CD4-positive, alpha-beta T cell treated with Interleukin-17A for 4 hours (primary cell): Measurements from ENCODE around the gene SH3RF3.

Experiments
- DNase-seq: peaks from one replicate; pipeline ENCODE4 v3.0.0-alpha.2; 2020; ENCODE audit warnings: mixed read lengths

Gene SH3RF3

DNA sequence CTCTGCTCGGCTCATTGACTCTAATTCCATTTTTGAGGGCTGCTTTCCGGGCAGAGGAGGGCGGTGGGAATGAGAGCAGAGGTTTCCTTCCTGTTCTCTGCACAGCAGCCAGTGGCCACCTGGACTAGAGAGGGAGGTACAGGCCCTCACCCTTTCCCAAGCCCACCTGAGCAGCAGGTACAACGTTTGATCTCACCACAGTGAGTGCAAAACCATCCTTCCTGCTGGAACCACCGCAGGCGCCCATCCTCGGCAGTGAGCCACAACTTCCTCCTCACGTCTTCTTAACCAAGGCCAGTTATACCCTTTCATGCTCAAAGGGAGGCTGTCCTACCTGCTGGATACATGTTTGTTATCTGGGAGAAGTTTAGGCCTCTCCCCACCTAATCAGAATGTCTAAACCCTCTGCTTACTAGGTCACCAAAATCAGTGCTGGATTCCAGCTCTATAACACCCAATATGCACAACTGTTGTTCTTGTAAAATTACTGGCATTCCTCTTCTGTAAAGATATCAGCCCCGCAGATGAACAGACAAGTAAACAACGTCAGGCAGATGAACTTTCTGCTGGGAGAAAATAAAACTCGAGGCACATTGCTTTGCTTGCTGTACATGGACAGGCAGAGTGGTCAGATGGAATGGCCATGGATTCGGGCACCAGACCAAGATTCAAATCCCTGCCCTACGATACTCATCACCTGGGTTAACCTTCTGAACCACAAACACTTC is 191.4 kb downstream of the SH3RF3 start:
- peak; percentile 26 for DNase-seq

DNA sequence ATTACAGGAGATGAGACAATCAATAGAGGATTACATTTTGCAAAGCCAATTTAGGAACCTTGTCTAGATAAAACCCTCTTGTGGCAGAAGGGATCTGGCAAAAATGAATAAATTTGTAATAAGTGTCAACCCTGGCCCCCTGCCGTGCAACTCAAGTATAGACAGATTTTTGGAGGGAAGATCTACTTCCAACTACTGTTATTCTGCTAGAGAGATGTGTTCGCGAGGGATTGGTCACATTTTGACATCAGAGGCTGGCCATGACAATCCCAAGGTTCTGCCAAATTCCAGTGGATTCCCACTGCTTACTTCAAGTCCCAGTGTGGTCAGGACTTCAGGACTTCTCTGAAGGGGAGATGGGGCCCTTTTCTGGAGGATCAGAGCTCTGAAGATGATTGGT is 192.6 kb downstream of the SH3RF3 start:
- DNase-seq: no peak

DNA sequence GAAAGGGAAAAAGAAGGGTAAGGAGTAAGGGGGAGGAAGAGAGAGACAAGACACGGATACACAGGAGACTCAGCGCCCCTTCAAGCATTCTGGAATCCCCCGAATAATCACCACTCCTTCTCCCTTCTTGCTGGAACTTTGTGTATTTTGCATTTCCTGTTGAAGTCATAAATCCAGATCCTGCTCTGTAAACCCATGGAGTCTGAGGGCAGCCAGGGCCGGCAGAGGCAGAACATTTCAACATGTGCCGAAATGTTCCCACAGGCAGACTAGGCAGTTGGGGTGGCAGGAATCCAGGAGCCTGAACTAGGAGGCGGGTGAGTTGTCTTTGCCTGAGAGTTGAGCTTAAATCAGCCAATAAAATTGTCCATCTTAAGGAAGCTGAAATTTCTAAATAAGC is 193.1 kb downstream of the SH3RF3 start:
- DNase-seq: no peak

DNA sequence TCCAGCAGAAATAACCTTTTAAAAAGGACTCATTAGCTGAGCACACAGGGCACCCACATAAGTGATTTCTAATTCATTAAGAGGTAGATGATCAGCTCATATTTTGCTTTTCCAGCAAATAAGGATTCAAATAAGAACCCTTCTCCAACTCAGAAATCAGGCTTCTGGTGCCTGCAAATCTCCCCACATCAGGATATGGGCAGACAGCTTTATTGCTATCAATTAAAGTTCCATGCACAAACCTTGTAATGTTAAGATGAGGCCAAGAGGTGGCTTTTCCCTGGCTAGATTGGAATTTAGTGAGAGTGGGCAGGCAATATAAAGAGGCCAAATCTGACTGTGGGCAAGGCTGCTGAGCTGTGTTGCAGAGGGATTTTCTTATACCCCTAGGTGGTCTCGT is 193.6 kb downstream of the SH3RF3 start:
- no peak for DNase-seq

DNA sequence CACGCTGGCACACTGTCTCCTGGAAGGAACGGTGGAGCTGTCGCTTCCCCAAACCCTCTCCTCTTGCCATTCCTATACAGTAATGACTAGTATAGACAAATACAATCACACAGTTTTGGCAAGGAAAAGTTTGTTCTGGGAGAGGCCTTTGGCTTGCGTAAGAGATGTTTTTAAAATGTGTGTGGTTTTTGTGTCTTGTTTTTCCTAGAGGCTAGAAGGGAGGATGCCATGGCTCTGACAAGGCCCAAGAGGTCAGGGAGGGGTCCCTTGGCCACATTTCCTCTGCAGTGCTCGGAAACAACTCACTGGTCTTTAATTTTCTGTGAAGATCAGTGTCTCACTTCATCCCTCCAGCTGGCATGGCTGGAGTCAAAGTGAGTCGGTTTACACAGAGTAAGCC is 195.9 kb downstream of the SH3RF3 start:
- DNase-seq: no peak

DNA sequence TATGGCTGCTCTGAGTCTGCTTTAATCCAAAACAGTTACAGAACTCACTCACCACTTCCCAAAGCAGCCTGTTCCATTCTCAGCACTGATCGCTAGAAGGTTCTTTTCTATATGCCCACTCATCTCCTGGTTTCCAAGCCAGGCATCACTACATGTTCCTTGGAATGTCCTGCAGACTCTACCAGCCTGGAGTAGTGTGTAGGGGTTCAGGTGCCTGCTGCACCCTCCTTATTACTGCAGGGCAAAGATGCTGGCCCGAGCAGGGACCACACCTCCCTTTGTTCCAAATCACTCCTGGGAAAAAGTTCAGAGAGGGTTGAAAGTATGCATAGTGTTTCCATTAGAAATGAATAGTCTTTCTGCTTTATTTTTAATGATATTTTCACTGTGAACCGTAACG is 196.6 kb downstream of the SH3RF3 start:
- no peak for DNase-seq

DNA sequence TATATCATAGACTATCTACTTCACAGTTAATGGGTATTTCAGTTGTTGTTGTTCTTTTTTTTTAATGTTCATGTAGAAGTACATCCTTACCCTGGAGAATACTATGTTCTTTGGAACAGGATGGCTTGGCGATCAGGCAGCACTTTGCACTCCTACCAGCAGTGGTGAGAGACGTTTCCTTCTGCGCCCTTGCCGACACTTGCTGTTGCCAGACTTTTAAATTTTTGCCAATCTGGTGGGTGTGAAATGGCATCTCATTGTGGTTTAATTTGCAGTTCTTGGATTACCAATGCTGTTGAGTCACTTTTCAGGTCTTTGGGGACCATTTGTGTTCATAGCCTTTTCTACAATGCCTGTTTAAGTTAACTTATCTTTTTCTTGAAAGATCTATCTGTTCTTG is 197.3 kb downstream of the SH3RF3 start:
- DNase-seq: no peak

DNA sequence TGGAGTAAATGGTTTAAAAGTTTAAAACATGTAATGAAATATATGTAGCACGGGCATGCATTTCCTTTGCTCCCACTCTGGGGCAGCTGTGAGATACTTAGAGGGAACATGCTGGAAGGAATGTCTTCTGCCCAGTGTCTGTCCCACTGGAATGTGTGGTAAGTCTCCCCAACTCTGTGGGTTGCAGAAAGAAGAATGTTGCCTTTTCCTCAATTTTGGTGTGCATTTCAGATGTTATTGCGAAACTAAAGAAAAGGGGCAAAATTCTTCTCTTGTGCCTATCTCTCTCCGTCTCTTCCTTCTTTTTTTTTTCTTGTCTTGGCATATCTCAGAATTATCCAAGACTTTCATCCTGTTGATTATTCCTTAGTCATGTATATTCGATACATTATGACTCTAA is 201.1 kb downstream of the SH3RF3 start:
- no peak for DNase-seq

DNA sequence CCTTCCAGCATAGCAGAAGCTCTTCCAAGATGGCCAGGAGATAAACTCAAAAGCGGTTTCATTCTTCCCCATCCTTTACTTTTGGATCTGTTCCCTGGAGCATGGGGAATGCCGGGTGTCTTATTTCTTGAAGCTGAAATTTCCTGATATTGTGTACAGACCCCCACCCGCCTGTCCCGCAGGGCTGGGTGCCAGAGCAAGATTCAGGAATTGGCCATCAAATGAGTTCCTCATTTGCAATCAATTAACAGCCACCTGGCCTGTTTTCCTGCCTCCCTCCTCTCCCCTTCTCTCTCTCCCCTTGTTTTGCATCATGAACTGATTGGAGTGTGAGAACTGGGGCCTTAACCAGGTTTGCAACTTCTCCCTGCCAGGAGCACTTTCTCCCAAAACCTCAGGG is 202.1 kb downstream of the SH3RF3 start:
- DNase-seq: no peak

DNA sequence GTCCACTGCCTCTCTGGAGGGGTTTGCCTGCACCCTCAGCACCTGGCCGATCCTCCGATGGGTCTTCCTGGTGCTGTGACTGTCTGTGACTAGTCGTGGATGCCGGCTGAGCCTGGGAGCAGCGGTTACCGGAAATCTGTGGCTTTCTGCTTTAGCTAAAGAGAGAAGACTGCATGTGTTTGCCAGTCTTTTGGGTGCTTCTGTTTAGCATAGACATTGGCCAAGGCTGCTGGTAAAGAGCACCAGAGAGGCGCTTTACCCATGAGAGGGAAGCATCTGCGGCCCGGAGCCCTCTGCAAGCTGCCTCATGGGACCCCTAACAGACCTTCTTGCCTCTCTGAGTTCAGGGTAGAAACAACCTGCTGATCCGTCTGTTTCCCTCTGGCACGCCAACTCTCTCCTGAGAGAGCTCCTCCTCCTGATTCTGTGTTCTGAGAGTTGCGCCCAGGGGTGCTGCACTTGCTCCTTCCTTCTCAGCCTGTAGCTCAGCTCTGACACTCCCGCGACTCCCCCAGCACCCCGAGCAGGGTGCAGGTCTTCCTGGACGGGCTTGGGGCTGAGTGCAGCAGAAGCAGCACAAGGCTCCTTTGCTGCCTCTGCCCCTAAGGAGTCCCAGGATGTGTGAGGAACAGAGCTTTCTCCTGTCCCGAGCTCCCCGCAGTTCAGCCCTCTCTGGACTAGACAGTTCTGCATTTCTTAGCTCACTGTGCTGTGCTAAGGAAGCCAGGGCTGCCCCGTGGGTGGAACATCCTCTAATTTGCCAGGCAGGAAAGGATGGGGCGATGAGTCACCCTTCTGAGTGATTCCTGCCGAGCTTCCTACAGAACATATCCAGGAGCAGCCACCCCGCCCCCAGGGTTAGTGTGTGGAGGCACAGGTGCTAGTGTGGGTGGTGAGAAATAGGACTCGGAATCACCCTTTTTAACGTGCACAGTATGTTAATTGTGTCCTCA is 203.2 kb downstream of the SH3RF3 start:
- peak; percentile 56 for DNase-seq

DNA sequence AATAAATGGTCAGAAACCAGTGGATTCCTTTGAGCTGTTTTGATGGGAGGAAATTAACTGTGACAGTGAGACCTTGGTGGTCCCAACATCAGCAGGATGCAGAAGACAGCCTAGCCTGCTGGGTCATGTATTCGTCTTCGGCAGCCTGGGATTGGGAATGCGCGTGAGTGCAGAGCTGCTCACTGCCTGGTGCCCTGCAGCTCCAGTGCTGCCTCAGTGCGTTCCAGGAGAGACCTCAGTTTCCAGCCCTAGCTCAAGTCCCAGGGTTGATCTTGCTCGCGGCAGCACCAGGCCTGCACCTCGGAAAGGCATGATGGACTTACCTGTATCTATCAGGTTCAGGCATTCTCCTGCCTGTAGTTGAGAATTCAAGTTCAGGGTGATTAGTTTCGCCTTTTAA is 203.9 kb downstream of the SH3RF3 start:
- DNase-seq: no peak

DNA sequence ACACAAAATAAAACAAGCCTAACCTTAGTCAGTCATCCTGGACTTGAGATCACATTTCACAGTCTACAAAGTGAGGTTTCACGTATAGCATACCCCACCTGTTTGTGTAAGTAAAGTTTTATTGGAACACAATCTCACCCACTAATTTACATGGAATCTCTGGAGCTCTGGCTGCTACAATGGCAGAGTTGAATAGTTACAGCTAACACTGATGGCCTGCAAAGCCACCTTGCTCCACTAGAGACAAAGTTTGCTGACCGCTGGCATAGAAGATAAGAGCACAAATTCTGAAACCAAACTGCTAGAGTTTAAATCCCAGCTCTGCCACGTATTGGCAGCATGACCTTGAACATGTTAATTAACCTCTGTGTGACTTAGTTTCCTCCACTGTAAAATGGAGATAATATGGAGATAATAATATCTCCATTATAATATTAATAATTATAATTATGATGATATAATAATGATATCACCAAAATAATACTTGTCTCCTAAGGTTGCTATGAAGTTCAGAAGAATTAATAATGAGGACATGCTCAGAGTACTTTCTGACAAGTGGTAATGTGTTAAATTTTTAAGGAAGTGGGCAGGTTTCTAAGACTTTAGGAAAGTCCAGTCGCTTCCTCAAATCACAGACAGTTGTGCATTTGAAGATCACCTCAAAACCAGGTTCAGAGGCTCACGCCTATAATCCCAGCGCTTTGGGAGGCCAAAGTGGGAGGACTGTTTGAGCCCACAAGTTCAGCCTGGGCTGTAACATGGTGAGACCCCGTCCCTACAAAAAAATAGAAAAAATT is 204.6 kb downstream of the SH3RF3 start:
- no peak for DNase-seq

DNA sequence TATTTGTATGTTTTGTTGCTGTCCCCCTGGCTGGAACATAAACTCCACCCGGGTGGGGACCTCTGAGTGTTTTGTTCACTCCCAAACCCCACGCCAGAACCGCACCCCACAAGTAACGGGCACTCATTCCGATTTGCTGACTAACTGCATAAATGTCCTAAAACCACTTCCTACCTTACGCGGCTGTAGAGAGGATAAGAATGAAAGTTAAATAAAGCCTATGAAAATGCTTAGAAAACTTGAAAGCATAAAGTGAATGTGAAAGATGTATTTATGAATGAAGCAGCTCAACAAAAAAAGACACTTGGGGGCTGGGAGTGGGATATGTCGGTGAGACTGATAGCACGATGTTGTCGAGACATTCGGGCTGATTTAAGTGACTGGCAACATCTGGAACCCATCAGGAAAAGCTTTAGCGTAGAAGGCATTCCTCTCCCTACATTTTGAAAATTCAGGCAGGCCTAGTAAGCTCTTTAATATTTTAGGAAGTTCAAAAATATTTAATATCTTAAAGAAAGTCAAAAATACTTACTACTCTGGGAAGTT is 206.7 kb downstream of the SH3RF3 start:
- peak; percentile 17 for DNase-seq

DNA sequence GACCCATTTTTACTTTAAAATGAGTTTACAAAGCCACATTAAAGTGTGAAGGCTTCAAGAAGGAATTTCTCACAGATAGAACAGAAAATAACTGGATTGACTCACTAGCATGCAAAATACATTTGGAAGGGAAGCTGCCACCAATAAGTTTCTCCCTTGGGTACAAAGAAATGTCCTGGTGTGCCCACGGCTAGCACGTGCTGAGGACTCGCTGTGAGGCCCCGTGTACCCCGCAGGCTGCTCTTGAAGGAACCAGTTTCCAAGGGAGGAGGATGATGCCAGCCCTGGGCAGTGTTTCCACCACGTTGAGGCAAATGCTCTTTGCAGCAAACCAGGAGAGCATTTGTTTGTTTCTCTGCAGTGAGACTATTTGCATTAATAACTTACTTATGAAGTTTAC is 207.3 kb downstream of the SH3RF3 start:
- DNase-seq: no peak

DNA sequence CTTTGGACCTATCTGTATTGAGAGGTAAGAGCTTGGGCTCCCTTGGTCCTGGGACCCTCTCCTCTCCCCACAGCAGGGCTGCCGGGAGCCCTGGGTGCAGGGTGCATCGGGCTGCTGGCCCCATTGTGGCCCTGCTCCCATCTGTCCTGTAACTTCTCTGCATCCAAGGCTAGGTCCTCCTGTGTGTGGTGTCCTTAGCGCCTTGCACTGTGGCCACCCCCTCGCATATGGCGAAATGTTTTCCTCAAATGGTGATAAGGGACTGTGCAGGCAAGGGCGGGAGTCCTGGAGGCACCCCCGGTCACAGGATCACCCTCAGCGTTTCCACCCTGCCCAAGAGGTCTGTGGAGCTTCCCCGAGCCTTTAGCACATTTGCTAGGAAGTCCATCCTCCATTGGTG is 208.2 kb downstream of the SH3RF3 start:
- DNase-seq: no peak

DNA sequence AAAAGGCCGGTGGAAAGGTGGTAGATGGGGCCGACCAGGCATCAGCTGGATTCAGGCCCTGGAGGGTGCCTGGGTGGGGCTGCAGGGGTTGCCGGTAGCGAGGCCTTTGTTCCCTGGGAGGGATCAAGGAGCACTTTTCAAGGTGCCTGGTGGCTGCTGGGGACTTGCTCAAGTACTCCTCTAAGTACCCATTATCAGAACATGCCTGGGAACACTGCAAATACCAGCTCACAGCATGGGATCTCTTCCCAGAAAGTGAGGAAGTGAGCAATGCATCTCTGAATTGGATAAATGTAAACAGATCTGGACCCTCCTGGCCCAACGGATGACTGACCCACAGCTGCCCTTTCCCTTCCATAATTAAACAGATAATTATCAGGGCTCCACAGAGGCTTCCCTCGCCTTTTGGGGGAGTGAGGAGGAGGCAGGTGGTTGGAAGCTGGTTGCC is 210.5 kb downstream of the SH3RF3 start:
- no peak for DNase-seq

DNA sequence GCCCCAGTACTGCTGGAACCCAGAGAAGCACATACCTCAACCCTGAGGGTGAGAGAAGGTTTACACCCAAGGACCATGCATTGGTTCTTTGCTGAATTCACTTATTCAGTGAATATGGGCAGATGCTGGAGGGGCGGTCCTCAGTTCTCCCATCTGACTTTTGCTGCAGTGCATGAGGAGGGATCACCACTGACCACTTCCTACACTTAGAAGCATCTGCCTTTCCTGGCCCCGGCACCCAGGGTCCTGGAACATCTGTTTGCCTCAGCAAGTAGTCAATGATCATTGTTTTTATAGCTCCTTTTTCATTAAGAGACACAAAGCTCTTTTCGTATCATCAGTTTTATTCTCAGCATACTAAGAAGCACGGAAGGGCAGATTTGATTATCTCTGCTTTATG is 211.4 kb downstream of the SH3RF3 start:
- DNase-seq: no peak

DNA sequence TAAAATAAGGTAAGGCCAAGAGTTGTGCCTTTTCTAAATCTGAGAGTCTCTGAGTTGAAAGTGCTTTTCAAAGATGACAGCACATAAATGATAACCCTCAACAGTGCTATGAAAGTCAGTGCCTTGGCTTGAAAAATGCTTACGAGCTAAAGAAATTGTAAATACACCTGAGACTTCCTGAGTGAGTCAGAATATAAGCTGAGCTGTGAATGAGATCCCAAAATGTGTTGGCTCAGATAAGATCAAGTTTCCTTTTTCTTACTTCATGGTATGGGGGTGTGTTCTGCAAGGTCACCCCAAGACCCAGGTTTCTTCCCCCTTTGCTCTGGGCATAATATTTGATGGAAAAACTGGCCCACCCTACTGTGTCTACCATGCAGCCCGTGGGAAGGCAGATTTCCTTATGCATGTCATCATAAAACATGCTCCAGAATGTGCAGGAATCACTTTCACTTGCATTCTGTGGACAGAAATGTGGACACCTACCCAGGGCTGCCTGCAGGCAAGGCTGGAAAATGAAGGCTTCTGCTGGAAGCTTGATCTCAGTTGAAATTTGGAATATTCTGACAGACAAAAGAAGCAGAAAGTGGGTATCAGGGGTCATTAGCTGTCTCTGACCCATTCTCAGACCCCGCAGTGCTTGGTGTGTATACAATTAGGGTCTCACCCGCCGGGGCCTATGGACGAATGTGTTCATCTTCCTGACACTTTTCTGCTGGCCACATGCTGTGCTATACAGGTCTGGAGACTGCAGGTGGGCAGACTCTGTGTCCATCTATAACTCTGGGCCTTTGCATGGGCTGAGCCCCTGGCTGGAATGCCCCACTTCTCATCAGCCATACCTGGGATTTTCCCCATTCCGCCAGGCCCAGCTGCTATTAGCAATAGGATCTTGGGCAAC is 212.6 kb downstream of the SH3RF3 start:
- no peak for DNase-seq

DNA sequence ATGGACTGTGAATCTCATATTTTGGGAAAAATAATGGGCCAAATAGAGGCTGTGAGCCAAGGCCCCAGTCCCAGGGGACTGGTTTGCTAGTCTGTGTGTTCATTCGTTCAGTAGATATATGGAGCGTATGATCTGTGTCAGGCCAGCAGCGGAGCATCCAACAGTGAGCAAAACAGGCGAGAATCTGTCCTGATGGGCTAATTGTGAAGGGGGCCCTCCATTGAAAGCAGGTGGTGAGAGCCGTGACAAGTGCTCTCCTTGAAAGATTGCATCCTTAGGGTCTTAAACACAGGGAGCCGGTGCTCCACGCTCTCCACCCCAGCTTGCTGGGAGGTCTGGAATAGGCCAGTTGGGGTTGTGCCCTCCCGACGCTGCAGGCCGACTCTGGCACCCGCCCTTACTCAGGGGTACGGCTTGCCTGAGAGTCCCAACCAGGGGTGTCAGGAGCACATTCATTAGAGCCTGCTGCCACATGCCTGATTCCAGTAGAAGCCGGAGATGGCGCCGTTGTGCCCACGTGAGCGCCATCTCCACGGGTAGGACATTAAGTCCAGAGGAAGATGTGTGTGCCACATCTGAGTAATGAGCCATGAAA is 213.3 kb downstream of the SH3RF3 start:
- DNase-seq: no peak

DNA sequence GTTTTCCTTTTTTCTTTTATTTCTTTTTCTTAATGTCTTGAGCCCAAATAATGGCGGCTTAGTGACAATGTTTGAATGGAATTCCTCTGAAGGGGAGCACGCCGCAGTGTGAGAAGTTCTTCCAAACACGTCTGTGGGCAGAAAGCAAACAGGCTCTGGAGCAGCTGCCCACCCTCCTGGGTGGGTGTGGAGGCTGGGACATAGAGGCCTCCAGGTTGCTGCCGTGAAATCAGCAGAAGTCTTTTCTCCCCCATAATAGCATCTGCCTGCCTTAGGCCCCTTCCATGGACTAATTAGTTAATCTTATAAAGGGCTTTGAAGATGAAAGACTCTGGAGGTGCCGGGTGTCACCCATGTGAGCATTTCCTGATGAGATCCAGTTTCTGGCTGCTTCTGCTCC is 213.9 kb downstream of the SH3RF3 start:
- DNase-seq: no peak

DNA sequence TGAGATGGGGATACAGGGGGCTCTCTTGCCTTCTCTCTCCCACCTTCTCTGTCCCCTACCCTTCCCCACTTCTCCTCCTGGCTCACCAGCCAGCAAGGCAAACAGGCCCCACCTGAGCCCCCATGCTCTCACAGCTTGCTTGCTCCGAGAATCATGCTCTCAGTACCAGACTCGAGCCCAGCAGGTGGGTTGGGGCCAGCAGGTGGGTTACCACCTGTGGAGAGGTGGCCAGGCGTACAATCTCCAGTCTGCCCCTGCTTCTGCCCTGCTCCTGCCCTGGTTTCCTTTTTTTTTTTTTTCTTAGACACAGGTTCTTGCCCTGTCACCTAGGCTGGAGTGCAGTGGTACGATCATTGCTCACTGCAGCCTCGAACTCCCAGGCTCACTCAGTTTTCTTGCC is 214.5 kb downstream of the SH3RF3 start:
- DNase-seq: no peak
